ENCODE measurements around the gene VTI1A. TPM values are rescaled to one million over a fixed set of nuclear protein-coding genes. Genes with fewer than 3 reads are reported as not detected.

Gene VTI1A
- total and polyA plus RNA-seq, 2 of the 8 experiments (the other 6 are each of a cell fraction or from before 2014, with no cell fraction given), result 6.0 to 20.0 TPM

DNA sequence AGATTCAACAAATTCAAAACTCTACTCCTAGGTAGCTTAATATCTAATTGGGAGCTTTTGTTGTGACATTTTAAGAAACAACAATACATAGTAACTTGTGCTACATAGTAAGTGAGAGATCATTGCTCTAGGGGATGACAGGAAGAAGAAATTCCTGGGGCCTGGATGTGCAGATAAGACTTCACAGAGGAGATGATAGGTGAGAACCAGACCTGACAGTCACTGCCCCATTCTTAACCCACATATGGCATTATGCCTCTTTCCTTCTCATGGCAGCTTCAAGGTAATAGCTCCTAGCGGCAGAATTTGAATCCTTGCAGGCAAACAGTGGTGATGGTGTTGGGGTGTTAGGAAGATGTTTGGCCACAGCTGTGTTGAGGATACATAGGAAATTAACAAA lies 233.6 kb downstream of the VTI1A start:
- Histone ChIP-seq H4K91ac (replicated peaks; ENCODE audit: insufficient read length, low read length) (peak overlapping the region; percentile 11), H3K9me3 (ENCODE audit: insufficient read depth in 2 of 2, low read depth in 1 of 2, low read length in 1 of 2) (no peaks in the 10 kb centered on the region), H3K36me3 (ENCODE audit: control insufficient read depth in 2 of 4, insufficient read depth in 4 of 4, low read length in 3 of 4) (no peaks in the 10 kb centered on the region; a peak in 1 of 8 replicates), H3K4me1 (replicated peaks in 1 of 4; ENCODE audit: control insufficient read depth in 3 of 4, insufficient read depth in 4 of 4, low read length in 3 of 4) (peaks cover 3 to 13% (median 7%) of the 10 kb centered on the region in 4 experiments; a peak in 5 of 7 replicates), H2BK120ac (replicated peaks; ENCODE audit: low read depth, low read length) (peak overlapping the region; percentile 24), H3K18ac (ENCODE audit: extremely low read depth, low read length) (no peak overlapping the region), H2BK12ac (ENCODE audit: low read depth, low read length) (peak overlapping the region; percentile 85), H2BK5ac (ENCODE audit: low read depth, low read length) (peak overlapping the region; percentile 88; the same call in 1 of the 2 replicates), H4K5ac (ENCODE audit: insufficient read length, low read depth, low read length) (no peak overlapping the region), H3K14ac (ENCODE audit: insufficient read length) (no peak overlapping the region), H2BK15ac (ENCODE audit: low read length) (no peak overlapping the region), H3K4ac (replicated peaks; ENCODE audit: insufficient read length, low read depth, low read length) (peak overlapping the region; percentile 8), H3K4me2 (ENCODE audit: insufficient read depth in 1 of 2, low read depth in 2 of 2, low read length in 2 of 2) (no peak overlapping the region), H4K20me1 (replicated peaks in 1 of 2; ENCODE audit: control insufficient read depth in 1 of 2, insufficient read depth in 2 of 2, low read length in 2 of 2) (no peaks in the 10 kb centered on the region), H2AK5ac (ENCODE audit: low read depth, low read length) (0 out of 2 replicates have a peak overlapping the region, but pooled peaks have one; percentile 41), H3K23ac (ENCODE audit: insufficient read length) (no peak overlapping the region), H3K27me3 (replicated peaks in 1 of 4; ENCODE audit: control insufficient read depth in 3 of 4, extremely low read depth in 1 of 4, insufficient read depth in 3 of 4, low read length in 3 of 4) (no peaks in the 10 kb centered on the region), H2AFZ (ENCODE audit: low read length) (no peak overlapping the region), H2BK20ac (ENCODE audit: low read length) (peak overlapping the region; percentile 62; the same call in 1 of the 2 replicates), H3K79me2 (ENCODE audit: control insufficient read depth in 1 of 2, insufficient read depth in 2 of 2, low read length in 2 of 2) (no peaks in the 10 kb centered on the region), H3K27ac (ENCODE audit: low read depth, low read length) (no peak overlapping the region), H3K4me3 (ENCODE audit: extremely low read depth in 1 of 4, insufficient read depth in 2 of 4, low read depth in 3 of 4, low read length in 4 of 4) (no peak overlapping the region), H3K23me2 (ENCODE audit: low read depth, low read length) (no peaks in the 10 kb centered on the region), H3K79me1 (ENCODE audit: low read depth, low read length) (no peaks in the 10 kb centered on the region), H3K9ac (replicated peaks in 1 of 4; ENCODE audit: extremely low read depth in 1 of 4, low read depth in 3 of 4, low read length in 3 of 4) (no peak overlapping the region), H4K8ac (ENCODE audit: extremely low read depth, insufficient read depth, low read length) (no peak overlapping the region), H3K56ac (replicated peaks; ENCODE audit: insufficient read length, low read depth, low read length) (no peak overlapping the region)
- ChIA-PET POLR2A (ENCODE audit: partially characterized antibody) (no interaction called here), CTCF (ENCODE audit: partially characterized antibody) (interaction anchor here (0.8 to 1.5 kb wide), 4 partner anchors 15 to 621 kb away, joined by 3 to 4 read pairs (median 4); no protein-coding TSS in a partner anchor)
- no peak for TF ChIP-seq HDAC6 (IDR thresholded peaks at IDR 0.05; ENCODE audit: low read depth, low read length)
- no peak for TF ChIP-seq KDM5A (IDR thresholded peaks at IDR 0.05; ENCODE audit: low read length)
- DNase-seq (ENCODE audit: low read depth in 1 of 2, low spot score in 2 of 2) (no peak), FAIRE-seq (no peak)
- 95% methylated on average over 1 of the region's 1 CpG; no CpG with 5 or more reads in 1 of the 2 experiments for whole genome bisulfite sequencing, 2 experiments (ENCODE audit: extremely low coverage in 1 of 2, insufficient coverage in 1 of 2, insufficient read length in 1 of 2, insufficient replicate concordance in 2 of 2, low coverage in 1 of 2, low lambda C conversion rate in 2 of 2, missing lambda C conversion rate in 1 of 2)
